ENCODE measurements around the gene GLYATL2. TPM values are rescaled to one million over a fixed set of nuclear protein-coding genes. Genes with fewer than 3 reads are reported as not detected.

The GLYATL2 gene
- total RNA-seq, 1 experiment from 2014 or later: 1.3 TPM

GRCh38 chr11:58813693-58814092 is 30.8 kb downstream of the GLYATL2 start:
- peaks cover 29% of the 10 kb centered on the region for H3K27me3 Mint-ChIP-seq (ENCODE audit: unreplicated experiment)
- peaks cover 10% of the 10 kb centered on the region for H3K9me3 Mint-ChIP-seq (ENCODE audit: low read depth, unreplicated experiment)

GRCh38 chr11:58811499-58811898 is 33.0 kb downstream of the GLYATL2 start:
- Mint-ChIP-seq H3K27ac (ENCODE audit: unreplicated experiment) (no peak overlapping the region), H3K27me3 (ENCODE audit: unreplicated experiment) (peaks cover 40% of the 10 kb centered on the region), H3K4me3 (ENCODE audit: low read depth, unreplicated experiment) (no peak overlapping the region), H3K36me3 (ENCODE audit: insufficient read depth, unreplicated experiment) (no peaks in the 10 kb centered on the region), H3K4me1 (ENCODE audit: low read depth, unreplicated experiment) (no peaks in the 10 kb centered on the region), H3K9me3 (ENCODE audit: low read depth, unreplicated experiment) (peaks cover 5% of the 10 kb centered on the region)
- TF ChIP-seq CTCF (IDR thresholded peaks at IDR 0.05; ENCODE audit: unreplicated experiment): no peak
- CTCF ChIA-PET: no interaction called here
- no peak for DNase-seq
- BruUV-seq (replicated peaks): no TSS peak
- intact Hi-C loops (cut with micrococcal nuclease; ENCODE audit: unreplicated experiment): no loop called here

More at GRCh38 chr11:58813693-58814092, 30.8 kb downstream of the GLYATL2 start:
- no peak overlapping the region for H3K27ac Mint-ChIP-seq (ENCODE audit: unreplicated experiment)
- no peaks in the 10 kb centered on the region for H3K4me1 Mint-ChIP-seq (ENCODE audit: low read depth, unreplicated experiment)
- no peaks in the 10 kb centered on the region for H3K36me3 Mint-ChIP-seq (ENCODE audit: insufficient read depth, unreplicated experiment)
- H3K4me3 Mint-ChIP-seq (ENCODE audit: low read depth, unreplicated experiment): no peak overlapping the region
- BruUV-seq (replicated peaks): no TSS peak
- TF ChIP-seq CTCF (IDR thresholded peaks at IDR 0.05; ENCODE audit: unreplicated experiment): no peak
- CTCF ChIA-PET: no interaction called here
- intact Hi-C loops (cut with micrococcal nuclease; ENCODE audit: unreplicated experiment): no loop called here
- DNase-seq: no peak

- no TSS peak for BruUV-seq (replicated peaks)
- Mint-ChIP-seq H3K9me3 (ENCODE audit: low read depth, unreplicated experiment) (peaks cover 5% of the 10 kb centered on the region), H3K36me3 (ENCODE audit: insufficient read depth, unreplicated experiment) (no peaks in the 10 kb centered on the region), H3K27me3 (ENCODE audit: unreplicated experiment) (peaks cover 51% of the 10 kb centered on the region), H3K27ac (ENCODE audit: unreplicated experiment) (no peak overlapping the region), H3K4me3 (ENCODE audit: low read depth, unreplicated experiment) (no peak overlapping the region), H3K4me1 (ENCODE audit: low read depth, unreplicated experiment) (no peaks in the 10 kb centered on the region)
- CTCF ChIA-PET: no interaction called here
- TF ChIP-seq CTCF (IDR thresholded peaks at IDR 0.05; ENCODE audit: unreplicated experiment): no peak
- no peak for DNase-seq
- intact Hi-C loops (cut with micrococcal nuclease; ENCODE audit: unreplicated experiment): no loop called here
Observed at GRCh38 chr11:58807343-58807742, 37.2 kb downstream of the GLYATL2 start.

- H3K9me3 Mint-ChIP-seq (ENCODE audit: low read depth, unreplicated experiment): no peaks in the 10 kb centered on the region
- no peaks in the 10 kb centered on the region for H3K4me1 Mint-ChIP-seq (ENCODE audit: low read depth, unreplicated experiment)
- peaks cover 41% of the 10 kb centered on the region for H3K27me3 Mint-ChIP-seq (ENCODE audit: unreplicated experiment)
- H3K4me3 Mint-ChIP-seq (ENCODE audit: low read depth, unreplicated experiment): no peak overlapping the region
- TF ChIP-seq CTCF (IDR thresholded peaks at IDR 0.05; ENCODE audit: unreplicated experiment): no peak
- CTCF ChIA-PET: no interaction called here
- intact Hi-C loops (cut with micrococcal nuclease; ENCODE audit: unreplicated experiment): no loop called here
- no peaks in the 10 kb centered on the region for H3K36me3 Mint-ChIP-seq (ENCODE audit: insufficient read depth, unreplicated experiment)
- DNase-seq: no peak
- no peak overlapping the region for H3K27ac Mint-ChIP-seq (ENCODE audit: unreplicated experiment)
- BruUV-seq (replicated peaks): no TSS peak
Observed at GRCh38 chr11:58805065-58805464, 39.4 kb downstream of the GLYATL2 start.
